ENCODE measurements around the gene ACTN4.

GRCh38 chr19:38663957-38664502 lies 16.6 kb downstream of the ACTN4 start:
- TF ChIP-seq CTCF (IDR thresholded peaks at IDR 0.05) (no peak), EP300 (IDR thresholded peaks at IDR 0.05) (peak; percentile 51 to 82)
